Measurements from ENCODE around the gene SLC17A5. TPM values are rescaled to one million over a fixed set of nuclear protein-coding genes. Genes with fewer than 3 reads are reported as not detected.

The SLC17A5 gene
- total and polyA plus RNA-seq, 2 experiments from 2014 or later, result 18.4 to 20.1 TPM

DNA sequence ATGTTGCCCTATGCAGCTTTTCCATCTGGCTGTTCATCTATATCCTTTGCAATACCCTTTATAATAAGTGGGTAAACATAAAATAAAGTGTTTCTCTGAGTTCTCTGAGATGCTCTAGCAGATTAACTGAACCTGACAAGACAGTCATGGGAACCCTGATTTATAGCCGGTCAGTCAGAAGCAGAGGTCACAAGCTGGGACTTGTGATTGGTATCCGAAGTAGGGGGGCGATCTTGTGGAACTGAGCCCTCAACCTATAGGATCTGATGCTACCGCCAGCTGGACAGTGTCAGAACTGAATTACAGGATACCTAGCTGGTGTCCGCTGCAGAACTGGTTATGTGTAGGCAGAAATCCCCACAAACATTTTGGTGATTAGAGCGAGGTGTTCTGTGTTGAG, 39.0 kb downstream of the SLC17A5 start:
- WGBS, 2 experiments (ENCODE audit: low coverage in 1 of 2, low lambda C conversion rate in 2 of 2, missing lambda C conversion rate in 2 of 2), result 69 to 74% methylated on average over 6 of the region's 6 CpGs
- Histone ChIP-seq H4K20me1 (ENCODE audit: insufficient read depth) (no peaks in the 10 kb centered on the region), H3K9me2 (ENCODE audit: insufficient read depth) (no peaks in the 10 kb centered on the region), H3K27me3 (replicated peaks; ENCODE audit: insufficient read depth) (no peaks in the 10 kb centered on the region), H3K9me3 (ENCODE audit: low read depth) (no peaks in the 10 kb centered on the region), H3K79me2 (ENCODE audit: insufficient read depth) (0 out of 2 replicates have a peak, but pooled peaks cover 3% of the 10 kb centered on the region), H3F3A (ENCODE audit: insufficient read depth) (0 out of 2 replicates have a peak, but pooled peaks cover 3% of the 10 kb centered on the region), H3K27ac (no peak overlapping the region), H3K36me3 (ENCODE audit: low read depth) (no peaks in the 10 kb centered on the region), H2AFZ (no peak overlapping the region), H3K4me1 (ENCODE audit: insufficient read depth) (no peaks in the 10 kb centered on the region; the same call in 1 of the 2 replicates), H3K4me2 (ENCODE audit: unreplicated experiment) (no peak overlapping the region), H3K9ac (no peak overlapping the region), H3K4me3 (no peak overlapping the region)
- in situ Hi-C loops (cut with MboI), result loop anchor here (25.0 kb wide), 2 partner anchors 103 to 328 kb away; partner anchors contain the start of gene EEF1A1
- no peak for TF ChIP-seq EZH2phosphoT487 (IDR thresholded peaks at IDR 0.05; ENCODE audit: insufficient read depth, low read depth)
- no peak for TF ChIP-seq EZH2 (IDR thresholded peaks at IDR 0.05; ENCODE audit: insufficient read depth, poor library complexity, severe bottlenecking)
- DNase-seq, result no peak

DNA sequence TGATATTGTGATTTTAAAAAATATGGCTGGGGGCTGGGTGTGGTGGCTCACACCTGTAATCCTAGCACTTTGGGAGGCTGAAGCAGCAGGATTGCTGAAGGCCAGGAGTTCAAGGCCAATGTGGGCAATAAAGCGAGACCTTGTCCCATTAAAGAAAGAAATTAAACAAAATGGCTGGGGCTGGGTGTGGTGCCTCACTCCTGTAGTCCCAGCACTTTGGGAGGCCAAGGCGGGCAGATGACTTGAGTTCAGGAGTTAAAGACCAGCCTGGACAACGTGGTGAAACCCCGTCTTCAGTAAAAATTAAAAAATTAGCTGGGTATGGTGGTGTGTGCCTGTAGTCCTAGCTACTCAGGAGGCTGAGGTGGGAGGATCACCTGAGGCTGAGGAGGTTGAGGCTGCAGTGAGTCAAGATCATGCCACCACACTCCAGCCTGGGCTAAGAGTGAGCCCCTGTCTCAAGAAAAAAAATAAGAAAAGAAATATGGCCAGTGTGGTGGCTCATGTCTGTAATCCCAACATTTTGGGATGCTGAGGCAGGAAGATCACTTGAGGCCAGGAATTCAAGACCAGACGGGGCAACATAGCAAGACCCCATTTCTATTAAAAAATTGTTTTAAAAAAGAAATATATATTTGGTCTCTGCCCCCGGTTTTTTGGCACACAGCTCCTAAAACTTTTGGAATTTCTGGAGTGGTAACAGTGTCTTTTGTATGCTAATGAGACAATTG, 39.8 kb downstream of the SLC17A5 start:
- TF ChIP-seq EZH2 (IDR thresholded peaks at IDR 0.05; ENCODE audit: insufficient read depth, poor library complexity, severe bottlenecking), result no peak
- TF ChIP-seq EZH2phosphoT487 (IDR thresholded peaks at IDR 0.05; ENCODE audit: insufficient read depth, low read depth), result no peak
- Histone ChIP-seq H2AFZ (no peak overlapping the region), H3F3A (ENCODE audit: insufficient read depth) (0 out of 2 replicates have a peak, but pooled peaks cover 3% of the 10 kb centered on the region), H3K27me3 (replicated peaks; ENCODE audit: insufficient read depth) (no peaks in the 10 kb centered on the region), H3K9me3 (ENCODE audit: low read depth) (no peaks in the 10 kb centered on the region), H3K4me1 (ENCODE audit: insufficient read depth) (no peaks in the 10 kb centered on the region; the same call in 1 of the 2 replicates), H4K20me1 (ENCODE audit: insufficient read depth) (no peaks in the 10 kb centered on the region), H3K36me3 (ENCODE audit: low read depth) (0 out of 2 replicates have a peak, but pooled peaks cover 7% of the 10 kb centered on the region), H3K9ac (no peak overlapping the region), H3K4me2 (ENCODE audit: unreplicated experiment) (no peak overlapping the region), H3K79me2 (ENCODE audit: insufficient read depth) (0 out of 2 replicates have a peak, but pooled peaks cover 3% of the 10 kb centered on the region), H3K4me3 (no peak overlapping the region), H3K27ac (no peak overlapping the region), H3K9me2 (ENCODE audit: insufficient read depth) (no peaks in the 10 kb centered on the region)
- in situ Hi-C loops (cut with MboI), result loop anchor here (25.0 kb wide), 2 partner anchors 102 to 327 kb away; partner anchors contain the start of gene EEF1A1
- 76 to 82% methylated on average over 6 of the region's 6 CpGs for WGBS, 2 experiments (ENCODE audit: low coverage in 1 of 2, low lambda C conversion rate in 2 of 2, missing lambda C conversion rate in 2 of 2)
- DNase-seq, result no peak

DNA sequence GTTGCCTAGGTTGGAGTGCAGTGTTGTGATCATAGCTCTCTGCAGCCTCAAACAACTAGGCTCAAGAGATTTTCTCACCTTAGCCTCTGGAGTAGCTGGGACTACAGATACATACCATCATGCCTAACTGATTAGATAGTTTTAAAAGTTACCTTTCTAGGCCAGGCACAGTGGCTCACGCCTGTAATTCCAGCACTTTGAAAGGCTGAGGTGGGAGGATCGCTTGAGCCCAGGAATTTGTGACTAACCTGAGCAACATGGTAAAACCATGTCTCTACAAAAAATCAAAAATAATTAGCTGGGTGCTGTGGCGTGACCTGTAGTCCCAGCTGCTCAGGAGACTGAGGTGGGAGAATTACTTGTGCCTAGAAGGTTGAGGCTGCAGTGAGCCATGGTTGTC, 41.2 kb downstream of the SLC17A5 start:
- in situ Hi-C loops (cut with MboI), result loop anchor here (25.0 kb wide), 2 partner anchors 100 to 325 kb away; partner anchors contain the start of gene EEF1A1
- 82 to 85% methylated on average over 3 of the region's 3 CpGs for WGBS, 2 experiments (ENCODE audit: low coverage in 1 of 2, low lambda C conversion rate in 2 of 2, missing lambda C conversion rate in 2 of 2)
- Histone ChIP-seq H3K4me1 (ENCODE audit: insufficient read depth) (no peaks in the 10 kb centered on the region; the same call in 1 of the 2 replicates), H4K20me1 (ENCODE audit: insufficient read depth) (no peaks in the 10 kb centered on the region), H3K27me3 (replicated peaks; ENCODE audit: insufficient read depth) (no peaks in the 10 kb centered on the region), H3K9ac (no peak overlapping the region), H3F3A (ENCODE audit: insufficient read depth) (0 out of 2 replicates have a peak, but pooled peaks cover 3% of the 10 kb centered on the region), H3K9me3 (ENCODE audit: low read depth) (no peaks in the 10 kb centered on the region), H3K9me2 (ENCODE audit: insufficient read depth) (no peaks in the 10 kb centered on the region), H3K4me3 (no peak overlapping the region), H3K27ac (no peak overlapping the region), H2AFZ (no peak overlapping the region), H3K4me2 (ENCODE audit: unreplicated experiment) (no peak overlapping the region), H3K36me3 (ENCODE audit: low read depth) (peaks cover 7% of the 10 kb centered on the region; the same call in 1 of the 2 replicates), H3K79me2 (ENCODE audit: insufficient read depth) (0 out of 2 replicates have a peak, but pooled peaks cover 3% of the 10 kb centered on the region)
- TF ChIP-seq EZH2 (IDR thresholded peaks at IDR 0.05; ENCODE audit: insufficient read depth, poor library complexity, severe bottlenecking) (no peak), EZH2phosphoT487 (IDR thresholded peaks at IDR 0.05; ENCODE audit: insufficient read depth, low read depth) (no peak)
- DNase-seq, result no peak

DNA sequence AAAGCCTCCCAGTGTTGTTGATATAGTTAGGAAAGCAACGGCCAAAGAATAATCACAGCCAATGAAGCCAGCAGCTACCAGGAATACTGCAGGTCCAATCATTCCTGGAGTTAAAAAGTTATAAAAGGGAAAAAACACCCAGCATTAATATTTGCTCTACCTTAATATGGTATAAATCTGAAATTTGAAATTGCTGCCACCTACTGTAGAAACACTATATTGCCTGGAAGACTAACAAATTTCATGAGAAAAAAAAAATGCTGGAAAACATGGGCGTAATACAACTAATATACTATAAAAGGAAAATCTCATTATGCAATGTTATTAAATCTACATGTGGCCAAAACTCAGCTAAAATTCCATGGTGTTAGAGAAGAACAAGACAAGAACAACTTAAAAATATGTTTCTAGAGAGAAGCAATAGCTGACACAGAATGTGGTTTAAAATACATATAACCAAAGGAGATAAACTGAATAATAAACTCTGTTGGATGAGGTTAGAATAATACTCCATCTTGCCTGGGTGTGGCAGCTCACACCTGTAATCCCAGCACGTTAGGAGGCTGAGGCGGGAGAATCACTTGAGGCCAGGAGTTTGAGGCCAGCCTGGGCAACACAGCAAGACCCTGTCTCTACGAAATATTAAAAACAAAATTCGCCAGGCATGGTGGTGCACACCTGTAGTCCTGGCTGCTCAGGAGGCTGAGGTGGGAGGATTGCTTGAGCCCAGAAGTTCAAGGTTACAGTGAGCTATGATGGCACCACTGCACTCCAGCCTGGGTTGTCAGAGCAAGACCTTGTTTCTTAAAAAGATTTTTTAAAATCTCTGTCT, 43.1 kb downstream of the SLC17A5 start:
- Histone ChIP-seq H3K9me3 (ENCODE audit: low read depth) (no peaks in the 10 kb centered on the region), H3K27me3 (replicated peaks; ENCODE audit: insufficient read depth) (no peaks in the 10 kb centered on the region), H2AFZ (no peak overlapping the region; the same call in 1 of the 2 replicates), H3K79me2 (ENCODE audit: insufficient read depth) (0 out of 2 replicates have a peak, but pooled peaks cover 3% of the 10 kb centered on the region), H4K20me1 (ENCODE audit: insufficient read depth) (no peaks in the 10 kb centered on the region), H3K4me2 (ENCODE audit: unreplicated experiment) (no peak overlapping the region), H3K4me1 (ENCODE audit: insufficient read depth) (no peaks in the 10 kb centered on the region; the same call in 1 of the 2 replicates), H3K9ac (no peak overlapping the region), H3K36me3 (ENCODE audit: low read depth) (peaks cover 7% of the 10 kb centered on the region; the same call in 1 of the 2 replicates), H3K27ac (no peak overlapping the region), H3K4me3 (no peak overlapping the region), H3K9me2 (ENCODE audit: insufficient read depth) (no peaks in the 10 kb centered on the region), H3F3A (ENCODE audit: insufficient read depth) (0 out of 2 replicates have a peak, but pooled peaks cover 3% of the 10 kb centered on the region)
- TF ChIP-seq EZH2phosphoT487 (IDR thresholded peaks at IDR 0.05; ENCODE audit: insufficient read depth, low read depth) (no peak), EZH2 (IDR thresholded peaks at IDR 0.05; ENCODE audit: insufficient read depth, poor library complexity, severe bottlenecking) (no peak)
- in situ Hi-C loops (cut with MboI), result loop anchor here (25.0 kb wide), 2 partner anchors 98 to 323 kb away; partner anchors contain the start of gene EEF1A1
- WGBS, 2 experiments (ENCODE audit: low coverage in 1 of 2, low lambda C conversion rate in 2 of 2, missing lambda C conversion rate in 2 of 2), result 37% methylated on average over 6 of the region's 6 CpGs
- peak; percentile 71 for DNase-seq
